Dermis microvascular lymphatic vessel endothelial cell (primary cell): Measurements from ENCODE around the gene CDKN1C. TPM values are rescaled to one million over a fixed set of nuclear protein-coding genes. Genes with fewer than 3 reads are reported as not detected.

Experiments used
- DNase-seq, 2 donors: peaks; one replicate each; pipeline versions ENCODE4 v3.0.0 to v3.0.0-alpha.2; 2010; ENCODE audit warnings: low read depth in 2 of 2
- total RNA-seq: library from RNA; depleted of rRNA; stranded (reverse); fragments of >200 nt; gene quantifications from 2 replicates; pipeline ENCODE4 v1.2.1, GENCODE V29; 2014

The CDKN1C gene
- total RNA-seq, 1 donor from 2014 or later, result 19.4 TPM

- no peak for DNase-seq
Measured at GRCh38 chr11:2923446-2924375, 38.1 kb upstream of the CDKN1C start.

- DNase-seq, result no peak
Measured at GRCh38 chr11:2922655-2923054, 37.1 kb upstream of the CDKN1C start.

- no peak for DNase-seq
Measured at GRCh38 chr11:2921742-2922493, 36.3 kb upstream of the CDKN1C start.

GRCh38 chr11:2921261-2921660, 35.7 kb upstream of the CDKN1C start:
- DNase-seq, result no peak

GRCh38 chr11:2920343-2920742, 34.8 kb upstream of the CDKN1C start:
- no peak for DNase-seq

GRCh38 chr11:2919837-2920236, 34.3 kb upstream of the CDKN1C start:
- no peak for DNase-seq

- DNase-seq, result no peak
Measured at GRCh38 chr11:2919188-2919587, 33.6 kb upstream of the CDKN1C start.

GRCh38 chr11:2917842-2918490, 32.4 kb upstream of the CDKN1C start:
- no peak for DNase-seq

GRCh38 chr11:2916892-2917645, 31.5 kb upstream of the CDKN1C start:
- no peak for DNase-seq

- no peak for DNase-seq
Measured at GRCh38 chr11:2916114-2916891, 30.7 kb upstream of the CDKN1C start.

- no peak for DNase-seq
Measured at GRCh38 chr11:2915473-2915872, 29.9 kb upstream of the CDKN1C start.

GRCh38 chr11:2914455-2915195, 29.1 kb upstream of the CDKN1C start:
- DNase-seq, result no peak

GRCh38 chr11:2913776-2914175, 28.2 kb upstream of the CDKN1C start:
- DNase-seq, result no peak

- no peak for DNase-seq
Measured at GRCh38 chr11:2913019-2913431, 27.4 kb upstream of the CDKN1C start.

GRCh38 chr11:2912498-2912897, 26.9 kb upstream of the CDKN1C start:
- DNase-seq, result peak in 1 of 2 donors; percentile 38

- no peak for DNase-seq
Measured at GRCh38 chr11:2911785-2912391, 26.3 kb upstream of the CDKN1C start.

GRCh38 chr11:2911088-2911784, 25.7 kb upstream of the CDKN1C start:
- DNase-seq, result no peak

GRCh38 chr11:2910401-2910955, 24.9 kb upstream of the CDKN1C start:
- DNase-seq, result no peak
